ENCODE data around the gene SH2B2.
A peak's percentile ranks its signal among the peaks of the same experiment; 100 is the strongest.
"Not testable (repeated sequence)": the region's sequence is repeated elsewhere in the genome, so short reads cannot be mapped to it uniquely, and the experiment has no call there.

The SH2B2 gene

GRCh38 chr7:102337420-102337819 is 50.8 kb downstream of the SH2B2 start:
- not testable (repeated sequence) for DNase-seq

- DNase-seq = not testable (repeated sequence)
Measured at GRCh38 chr7:102340599-102341368, 54.1 kb downstream of the SH2B2 start.

GRCh38 chr7:102346983-102347382 is 60.3 kb downstream of the SH2B2 start:
- not testable (repeated sequence) for DNase-seq

- not testable (repeated sequence) for DNase-seq
Measured at GRCh38 chr7:102356344-102356743, 69.7 kb downstream of the SH2B2 start, which contains the start of gene SPDYE6. TSS of gene SPDYE6 (minus strand) at chr7:102356444. CDS start at chr7:102356023, 421 bp downstream.

GRCh38 chr7:102363549-102364393 is 77.1 kb downstream of the SH2B2 start:
- peak; percentile 93 for DNase-seq

- peak; percentile 53 for DNase-seq
Measured at GRCh38 chr7:102364394-102364886, 77.8 kb downstream of the SH2B2 start.

GRCh38 chr7:102365390-102365789 is 78.7 kb downstream of the SH2B2 start:
- DNase-seq = not testable (repeated sequence)

- DNase-seq = not testable (repeated sequence)
Measured at GRCh38 chr7:102370038-102370437, 83.4 kb downstream of the SH2B2 start.

All from activated CD8-positive, alpha-beta memory T cell treated with anti-CD3 and anti-CD28 coated beads, Interleukin-2, amount 50 U/mL, for 48 hours (primary cell).